C4-2B (cell line): Measurements from ENCODE around the gene TTF1.

Experiments used
- CTCF ChIP-seq: fragments of 450-650 bp; conservative IDR thresholded peaks from 2 replicates; pipeline ENCODE4 v1.5.1; 2017; ENCODE audit warnings: mild to moderate bottlenecking
- ZFX ChIP-seq: fragments of 450-650 bp; IDR thresholded peaks from 2 replicates; pipeline ENCODE4 v1.6.1; 2017

GRCh38 chr9:132434881-132435280 lies 28.2 kb upstream of the TTF1 start:
- TF ChIP-seq CTCF (no peak), ZFX (no peak)
